ENCODE results near the gene SYNDIG1. TPM values are rescaled to one million over a fixed set of nuclear protein-coding genes. Genes with fewer than 3 reads are reported as not detected.

The SYNDIG1 gene
- total and polyA plus RNA-seq, 4 donors: 23.9 to 46.4 (median 33.1) TPM

- Histone ChIP-seq H3K27ac (ENCODE audit: low read depth, low read length) (no peak overlapping the region), H3K27me3 (ENCODE audit: control insufficient read depth, insufficient read depth, low read length) (no peaks in the 10 kb centered on the region), H3K4me1 (ENCODE audit: control insufficient read depth, insufficient read depth, low read length) (peaks cover 6% of the 10 kb centered on the region), H3K4me3 (ENCODE audit: low read depth, low read length) (no peak overlapping the region), H3K36me3 (ENCODE audit: control insufficient read depth, insufficient read depth, low read length) (peaks cover 21% of the 10 kb centered on the region), H3K9me3 (ENCODE audit: control insufficient read depth, insufficient read depth, low read length) (no peaks in the 10 kb centered on the region)
- DNase-seq (ENCODE audit: low read depth in 4 of 6, low spot score in 6 of 6): no peak
- 93% methylated on average over 15 of the region's 19 CpGs for WGBS (ENCODE audit: insufficient coverage)
These were observed 73.7 kb downstream of the SYNDIG1 start for GRCh38 chr20:24543168-24543567.

- Histone ChIP-seq H3K9me3 (ENCODE audit: control insufficient read depth, insufficient read depth, low read length) (no peaks in the 10 kb centered on the region), H3K27me3 (ENCODE audit: control insufficient read depth, insufficient read depth, low read length) (no peaks in the 10 kb centered on the region), H3K36me3 (ENCODE audit: control insufficient read depth, insufficient read depth, low read length) (peaks cover 21% of the 10 kb centered on the region), H3K27ac (ENCODE audit: low read depth, low read length) (no peak overlapping the region), H3K4me1 (ENCODE audit: control insufficient read depth, insufficient read depth, low read length) (peaks cover 6% of the 10 kb centered on the region), H3K4me3 (ENCODE audit: low read depth, low read length) (no peak overlapping the region)
- 100% methylated on average over 6 of the region's 6 CpGs for WGBS (ENCODE audit: insufficient coverage)
- no peak for DNase-seq (ENCODE audit: low read depth in 4 of 6, low spot score in 6 of 6)
These were observed 74.3 kb downstream of the SYNDIG1 start for GRCh38 chr20:24543741-24544140.

GRCh38 chr20:24544371-24544770, 74.9 kb downstream of the SYNDIG1 start:
- no peaks in the 10 kb centered on the region for H3K27me3 ChIP-seq (ENCODE audit: control insufficient read depth, insufficient read depth, low read length)
- H3K36me3 ChIP-seq (ENCODE audit: control insufficient read depth, insufficient read depth, low read length): peaks cover 21% of the 10 kb centered on the region
- WGBS (ENCODE audit: insufficient coverage): 84% methylated on average over 7 of the region's 7 CpGs
- H3K4me1 ChIP-seq (ENCODE audit: control insufficient read depth, insufficient read depth, low read length): peaks cover 6% of the 10 kb centered on the region
- H3K27ac ChIP-seq (ENCODE audit: low read depth, low read length): no peak overlapping the region
- H3K4me3 ChIP-seq (ENCODE audit: low read depth, low read length): no peak overlapping the region
- DNase-seq (ENCODE audit: low read depth in 4 of 6, low spot score in 6 of 6): no peak
- H3K9me3 ChIP-seq (ENCODE audit: control insufficient read depth, insufficient read depth, low read length): no peaks in the 10 kb centered on the region

GRCh38 chr20:24545168-24545567, 75.7 kb downstream of the SYNDIG1 start:
- Histone ChIP-seq H3K36me3 (ENCODE audit: control insufficient read depth, insufficient read depth, low read length) (peaks cover 21% of the 10 kb centered on the region), H3K27me3 (ENCODE audit: control insufficient read depth, insufficient read depth, low read length) (no peaks in the 10 kb centered on the region), H3K27ac (ENCODE audit: low read depth, low read length) (no peak overlapping the region), H3K9me3 (ENCODE audit: control insufficient read depth, insufficient read depth, low read length) (no peaks in the 10 kb centered on the region), H3K4me3 (ENCODE audit: low read depth, low read length) (no peak overlapping the region), H3K4me1 (ENCODE audit: control insufficient read depth, insufficient read depth, low read length) (peaks cover 6% of the 10 kb centered on the region)
- DNase-seq (ENCODE audit: low read depth in 4 of 6, low spot score in 6 of 6): no peak
- WGBS (ENCODE audit: insufficient coverage): 97% methylated on average over 11 of the region's 11 CpGs

- peaks cover 6% of the 10 kb centered on the region for H3K4me1 ChIP-seq (ENCODE audit: control insufficient read depth, insufficient read depth, low read length)
- H3K27me3 ChIP-seq (ENCODE audit: control insufficient read depth, insufficient read depth, low read length): no peaks in the 10 kb centered on the region
- no peak overlapping the region for H3K4me3 ChIP-seq (ENCODE audit: low read depth, low read length)
- H3K9me3 ChIP-seq (ENCODE audit: control insufficient read depth, insufficient read depth, low read length): no peaks in the 10 kb centered on the region
- DNase-seq (ENCODE audit: low read depth in 4 of 6, low spot score in 6 of 6): no peak
- H3K27ac ChIP-seq (ENCODE audit: low read depth, low read length): no peak overlapping the region
- 100% methylated on average over 2 of the region's 2 CpGs for WGBS (ENCODE audit: insufficient coverage)
- H3K36me3 ChIP-seq (ENCODE audit: control insufficient read depth, insufficient read depth, low read length): peaks cover 21% of the 10 kb centered on the region
These were observed 76.9 kb downstream of the SYNDIG1 start for GRCh38 chr20:24546232-24546892.

- H3K9me3 ChIP-seq (ENCODE audit: control insufficient read depth, insufficient read depth, low read length): no peaks in the 10 kb centered on the region
- H3K27ac ChIP-seq (ENCODE audit: low read depth, low read length): no peak overlapping the region
- H3K36me3 ChIP-seq (ENCODE audit: control insufficient read depth, insufficient read depth, low read length): peaks cover 20% of the 10 kb centered on the region
- 88% methylated on average over 9 of the region's 10 CpGs for WGBS (ENCODE audit: insufficient coverage)
- no peak overlapping the region for H3K4me3 ChIP-seq (ENCODE audit: low read depth, low read length)
- H3K27me3 ChIP-seq (ENCODE audit: control insufficient read depth, insufficient read depth, low read length): no peaks in the 10 kb centered on the region
- DNase-seq (ENCODE audit: low read depth in 4 of 6, low spot score in 6 of 6): no peak
- peaks cover 6% of the 10 kb centered on the region for H3K4me1 ChIP-seq (ENCODE audit: control insufficient read depth, insufficient read depth, low read length)
These were observed 78.5 kb downstream of the SYNDIG1 start for GRCh38 chr20:24547967-24548366.

GRCh38 chr20:24559114-24559732, 89.8 kb downstream of the SYNDIG1 start:
- no CpG with 5 or more reads among the region's 2 CpGs for WGBS (ENCODE audit: insufficient coverage)
- no peaks in the 10 kb centered on the region for H3K36me3 ChIP-seq (ENCODE audit: control insufficient read depth, insufficient read depth, low read length)

GRCh38 chr20:24560571-24561491, 91.4 kb downstream of the SYNDIG1 start:
- Histone ChIP-seq H3K27me3 (ENCODE audit: control insufficient read depth, insufficient read depth, low read length) (no peaks in the 10 kb centered on the region), H3K4me1 (ENCODE audit: control insufficient read depth, insufficient read depth, low read length) (no peaks in the 10 kb centered on the region), H3K27ac (ENCODE audit: low read depth, low read length) (no peak overlapping the region), H3K9me3 (ENCODE audit: control insufficient read depth, insufficient read depth, low read length) (peaks cover 2% of the 10 kb centered on the region), H3K4me3 (ENCODE audit: low read depth, low read length) (no peak overlapping the region), H3K36me3 (ENCODE audit: control insufficient read depth, insufficient read depth, low read length) (no peaks in the 10 kb centered on the region)
- DNase-seq (ENCODE audit: low read depth in 4 of 6, low spot score in 6 of 6): no peak
- WGBS (ENCODE audit: insufficient coverage): 79% methylated on average over 3 of the region's 5 CpGs

More at GRCh38 chr20:24559114-24559732, 89.8 kb downstream of the SYNDIG1 start:
- DNase-seq (ENCODE audit: low read depth in 4 of 6, low spot score in 6 of 6): no peak
- Histone ChIP-seq H3K27ac (ENCODE audit: low read depth, low read length) (no peak overlapping the region), H3K4me1 (ENCODE audit: control insufficient read depth, insufficient read depth, low read length) (no peaks in the 10 kb centered on the region), H3K4me3 (ENCODE audit: low read depth, low read length) (no peak overlapping the region), H3K27me3 (ENCODE audit: control insufficient read depth, insufficient read depth, low read length) (no peaks in the 10 kb centered on the region), H3K9me3 (ENCODE audit: control insufficient read depth, insufficient read depth, low read length) (peaks cover 2% of the 10 kb centered on the region)

GRCh38 chr20:24565835-24566351, 96.5 kb downstream of the SYNDIG1 start:
- Histone ChIP-seq H3K4me1 (ENCODE audit: control insufficient read depth, insufficient read depth, low read length) (peaks cover 3% of the 10 kb centered on the region), H3K36me3 (ENCODE audit: control insufficient read depth, insufficient read depth, low read length) (peaks cover 3% of the 10 kb centered on the region), H3K4me3 (ENCODE audit: low read depth, low read length) (no peak overlapping the region), H3K27ac (ENCODE audit: low read depth, low read length) (no peak overlapping the region), H3K27me3 (ENCODE audit: control insufficient read depth, insufficient read depth, low read length) (no peaks in the 10 kb centered on the region), H3K9me3 (ENCODE audit: control insufficient read depth, insufficient read depth, low read length) (no peaks in the 10 kb centered on the region)
- no peak for DNase-seq (ENCODE audit: low read depth in 4 of 6, low spot score in 6 of 6)
- WGBS (ENCODE audit: insufficient coverage): 78% methylated on average over 1 of the region's 2 CpGs

Measured in spinal cord (tissue), 10 donors.